Measurements from ENCODE around the gene PIP5KL1. TPM values are rescaled to one million over a fixed set of nuclear protein-coding genes. Genes with fewer than 3 reads are reported as not detected.

PIP5KL1 gene
- total RNA-seq, 2 donors from 2014 or later, result 3.1 to 16.5 TPM

- no peaks in the 10 kb centered on the region for H3K36me3 ChIP-seq
- no peak for TF ChIP-seq POLR2AphosphoS5 (IDR thresholded peaks at IDR 0.05)
- TF ChIP-seq, protein P1, sequence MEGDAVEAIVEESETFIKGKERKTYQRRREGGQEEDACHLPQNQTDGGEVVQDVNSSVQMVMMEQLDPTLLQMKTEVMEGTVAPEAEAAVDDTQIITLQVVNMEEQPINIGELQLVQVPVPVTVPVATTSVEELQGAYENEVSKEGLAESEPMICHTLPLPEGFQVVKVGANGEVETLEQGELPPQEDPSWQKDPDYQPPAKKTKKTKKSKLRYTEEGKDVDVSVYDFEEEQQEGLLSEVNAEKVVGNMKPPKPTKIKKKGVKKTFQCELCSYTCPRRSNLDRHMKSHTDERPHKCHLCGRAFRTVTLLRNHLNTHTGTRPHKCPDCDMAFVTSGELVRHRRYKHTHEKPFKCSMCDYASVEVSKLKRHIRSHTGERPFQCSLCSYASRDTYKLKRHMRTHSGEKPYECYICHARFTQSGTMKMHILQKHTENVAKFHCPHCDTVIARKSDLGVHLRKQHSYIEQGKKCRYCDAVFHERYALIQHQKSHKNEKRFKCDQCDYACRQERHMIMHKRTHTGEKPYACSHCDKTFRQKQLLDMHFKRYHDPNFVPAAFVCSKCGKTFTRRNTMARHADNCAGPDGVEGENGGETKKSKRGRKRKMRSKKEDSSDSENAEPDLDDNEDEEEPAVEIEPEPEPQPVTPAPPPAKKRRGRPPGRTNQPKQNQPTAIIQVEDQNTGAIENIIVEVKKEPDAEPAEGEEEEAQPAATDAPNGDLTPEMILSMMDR (IDR thresholded peaks at IDR 0.05), result no peak
- no peak for TF ChIP-seq POLR2A (IDR thresholded peaks at IDR 0.05)
- peaks cover 29% of the 10 kb centered on the region for H3K4me1 ChIP-seq (replicated peaks)
- H3K27me3 ChIP-seq (replicated peaks; ENCODE audit: insufficient read depth), result no peaks in the 10 kb centered on the region
- WGBS, result 89% methylated on average over 13 of the region's 13 CpGs
- H3K27ac ChIP-seq, result peak overlapping the region in 1 of 2 donors; percentile 92
- no peaks in the 10 kb centered on the region for H3K9me3 ChIP-seq
- intact Hi-C loops (cut with DNase I), result loop anchor here (10.0 kb wide), 1 partner anchor 133 kb away; no protein-coding TSS in a partner anchor
- H3K4me3 ChIP-seq, result no peak overlapping the region
- no peak for DNase-seq (ENCODE audit: low spot score)
These were observed 31.1 kb upstream of the PIP5KL1 start for GRCh38 chr9:127961613-127962155.

DNA sequence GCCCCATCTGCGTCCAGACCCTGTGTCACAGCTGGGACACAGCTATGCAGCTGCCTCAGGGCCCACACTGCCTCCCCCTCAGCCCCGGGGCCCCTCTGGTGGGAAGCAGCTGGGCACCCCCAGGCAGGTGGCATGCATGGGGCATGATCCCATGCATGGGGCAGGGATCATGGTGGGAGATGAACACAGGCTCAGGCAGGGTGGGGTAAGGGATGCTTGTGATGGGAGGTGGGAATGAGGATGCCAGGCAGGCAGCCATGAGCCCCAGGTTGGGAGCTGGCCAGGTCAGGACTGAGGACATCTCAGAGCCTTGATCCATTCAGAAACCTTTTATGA lies 30.5 kb upstream of the PIP5KL1 start:
- no peak for DNase-seq (ENCODE audit: low spot score)
- H3K4me1 ChIP-seq (replicated peaks), result peaks cover 24% of the 10 kb centered on the region
- peak overlapping the region; percentile 67 to 71 for H3K27ac ChIP-seq
- intact Hi-C loops (cut with DNase I), result loop anchor here (10.0 kb wide), 1 partner anchor 134 kb away; no protein-coding TSS in a partner anchor
- TF ChIP-seq, protein P1 (IDR thresholded peaks at IDR 0.05), result no peak
- TF ChIP-seq POLR2AphosphoS5 (IDR thresholded peaks at IDR 0.05), result no peak
- TF ChIP-seq POLR2A (IDR thresholded peaks at IDR 0.05), result no peak
- no peaks in the 10 kb centered on the region for H3K36me3 ChIP-seq
- H3K4me3 ChIP-seq, result no peak overlapping the region
- no peaks in the 10 kb centered on the region for H3K9me3 ChIP-seq
- H3K27me3 ChIP-seq (replicated peaks; ENCODE audit: insufficient read depth), result no peaks in the 10 kb centered on the region
- WGBS, result 94% methylated on average over 2 of the region's 2 CpGs

DNA sequence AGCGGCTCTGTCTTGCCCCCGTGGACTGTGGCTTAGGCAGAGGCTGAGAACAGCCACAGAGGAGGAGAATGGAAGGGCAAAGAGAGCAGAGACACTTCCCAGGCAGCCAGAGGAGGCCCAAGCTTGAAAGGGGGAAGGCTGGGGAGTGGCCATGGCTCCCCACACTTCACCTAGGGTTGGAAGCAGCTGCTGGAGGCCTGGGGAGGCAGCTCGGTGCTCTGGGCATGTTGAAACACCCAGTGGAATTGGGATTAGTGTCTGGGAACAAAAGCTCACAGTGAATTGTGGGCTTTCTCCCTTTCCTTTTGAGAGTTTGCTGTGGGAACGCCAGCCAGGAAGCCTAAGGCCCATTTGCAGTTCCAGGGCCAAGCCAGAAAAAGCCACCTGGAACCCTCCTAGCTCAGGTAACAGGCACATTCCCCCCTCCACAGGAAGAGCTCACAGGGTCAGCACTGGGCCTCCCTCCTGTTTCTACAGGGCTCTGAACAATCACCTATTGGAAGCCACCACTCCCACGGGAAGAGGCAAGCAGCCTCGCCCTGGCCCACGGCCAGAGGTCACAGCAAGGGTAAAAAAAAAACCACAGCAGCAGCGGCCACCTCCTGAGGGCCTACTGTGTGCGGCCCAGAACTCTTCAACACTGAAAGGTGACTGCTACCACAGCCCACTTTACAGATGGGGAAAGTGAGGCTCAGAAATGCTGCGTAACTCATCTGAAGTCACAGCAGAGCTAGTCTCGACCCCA lies 30.0 kb upstream of the PIP5KL1 start:
- Histone ChIP-seq H3K27ac (peak overlapping the region; percentile 67 to 71), H3K36me3 (no peaks in the 10 kb centered on the region), H3K4me1 (replicated peaks) (peaks cover 24% of the 10 kb centered on the region), H3K4me3 (no peak overlapping the region), H3K9me3 (no peaks in the 10 kb centered on the region), H3K27me3 (replicated peaks; ENCODE audit: insufficient read depth) (no peaks in the 10 kb centered on the region)
- WGBS, result 33% methylated on average over 11 of the region's 11 CpGs
- intact Hi-C loops (cut with DNase I), result loop anchor here (10.0 kb wide), 1 partner anchor 134 kb away; no protein-coding TSS in a partner anchor
- DNase-seq (ENCODE audit: low spot score), result peak; percentile 70
- TF ChIP-seq POLR2AphosphoS5 (IDR thresholded peaks at IDR 0.05), result peak; percentile 55
- TF ChIP-seq POLR2A (IDR thresholded peaks at IDR 0.05), result no peak

DNA sequence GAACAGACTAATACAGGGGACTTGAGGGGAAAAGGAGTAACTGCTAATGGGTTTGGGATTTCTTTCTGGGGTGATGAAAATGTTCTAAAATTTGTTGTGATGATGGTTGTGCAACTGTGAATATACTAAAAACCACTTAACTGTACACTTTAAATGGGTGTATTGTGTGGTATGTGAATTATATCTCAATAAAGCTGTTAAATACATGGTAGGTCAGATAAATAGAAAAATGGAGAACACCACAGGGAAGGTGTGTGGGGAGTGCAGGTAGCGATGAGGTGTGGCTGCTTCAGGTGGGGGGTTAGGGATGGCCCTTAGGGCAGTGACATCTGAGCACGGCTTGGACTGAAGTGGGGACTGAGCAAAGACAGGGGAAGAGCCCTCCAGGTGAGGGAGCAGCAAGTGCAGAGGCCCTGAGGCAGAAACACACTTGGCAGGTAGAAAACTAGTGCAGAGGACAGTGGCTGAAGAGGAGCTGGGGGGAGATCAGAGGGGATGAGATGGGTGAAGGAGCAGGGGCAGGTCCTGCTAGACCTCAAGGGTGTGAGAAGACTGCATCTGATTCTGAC lies 29.3 kb upstream of the PIP5KL1 start:
- H3K27ac ChIP-seq, result peak overlapping the region; percentile 67 to 71
- peaks cover 26% of the 10 kb centered on the region for H3K4me1 ChIP-seq (replicated peaks)
- intact Hi-C loops (cut with DNase I), result loop anchor here (10.0 kb wide), 1 partner anchor 135 kb away; no protein-coding TSS in a partner anchor
- DNase-seq (ENCODE audit: low spot score), result no peak
- H3K9me3 ChIP-seq, result no peaks in the 10 kb centered on the region
- H3K36me3 ChIP-seq, result no peaks in the 10 kb centered on the region
- no peak overlapping the region for H3K4me3 ChIP-seq
- H3K27me3 ChIP-seq (replicated peaks; ENCODE audit: insufficient read depth), result no peaks in the 10 kb centered on the region
- TF ChIP-seq POLR2A (IDR thresholded peaks at IDR 0.05) (no peak), POLR2AphosphoS5 (IDR thresholded peaks at IDR 0.05) (no peak)
- TF ChIP-seq, protein P1 (IDR thresholded peaks at IDR 0.05), result no peak
- WGBS, result 62% methylated on average over 2 of the region's 2 CpGs

GRCh38 chr9:127959398-127959797 lies 28.8 kb upstream of the PIP5KL1 start:
- no peak for TF ChIP-seq POLR2AphosphoS5 (IDR thresholded peaks at IDR 0.05)
- TF ChIP-seq, protein P1 (IDR thresholded peaks at IDR 0.05), result no peak
- TF ChIP-seq POLR2A (IDR thresholded peaks at IDR 0.05), result no peak
- intact Hi-C loops (cut with DNase I), result no loop called here
- whole genome bisulfite sequencing, result 89% methylated on average over 4 of the region's 4 CpGs
- H3K4me1 ChIP-seq (replicated peaks), result peaks cover 28% of the 10 kb centered on the region
- DNase-seq (ENCODE audit: low spot score), result no peak
- H3K36me3 ChIP-seq, result no peaks in the 10 kb centered on the region
- H3K9me3 ChIP-seq, result no peaks in the 10 kb centered on the region
- H3K27me3 ChIP-seq (replicated peaks; ENCODE audit: insufficient read depth), result no peaks in the 10 kb centered on the region
- H3K27ac ChIP-seq, result peak overlapping the region in 1 of 2 donors; percentile 67
- H3K4me3 ChIP-seq, result no peak overlapping the region

All from prostate gland (tissue), 2 donors.